HUES64 (cell line): ENCODE results near the gene ANKS6.

Source experiments
- H3K27ac ChIP-seq: 2 replicates; pipeline ENCODE4 v1.7.0; 2013; ENCODE audit warnings: low read depth, low read length, inconsistent platforms
- H3K27me3 ChIP-seq: 2 replicates; pipeline ENCODE4 v1.6.1; 2013; ENCODE audit warnings: mild to moderate bottlenecking, low read length; ENCODE audit not compliant: insufficient read depth
- H3K36me3 ChIP-seq: 2 replicates; pipeline ENCODE4 v1.6.1; 2013; ENCODE audit warnings: mild to moderate bottlenecking, low read length; ENCODE audit not compliant: insufficient read depth
- H3K4me1 ChIP-seq: 2 replicates; pipeline ENCODE4 v1.6.1; 2013; ENCODE audit warnings: mild to moderate bottlenecking, low read length, moderate library complexity; ENCODE audit not compliant: insufficient read depth
- H3K4me3 ChIP-seq: 2 replicates; pipeline ENCODE4 v1.5.1; 2013; ENCODE audit warnings: mild to moderate bottlenecking, low read length, moderate library complexity
- H3K9ac ChIP-seq: 2 replicates; pipeline ENCODE4 v1.6.1; 2013; ENCODE audit warnings: mild to moderate bottlenecking, low read depth, low read length
- H3K9me3 ChIP-seq: 2 replicates; pipeline ENCODE4 v1.6.1; 2013; ENCODE audit warnings: low read depth, low read length; ENCODE audit not compliant: insufficient read depth
- WGBS: fragments of 150-250, 120-280 bp; methylation state at CpG from one replicate; pipeline ENCODE4 v1.1.7; 2013; ENCODE audit warnings: missing lambda C conversion rate; 5-methylcytosine and 5-hydroxymethylcytosine counted together

ANKS6 gene

GRCh38 chr9:98708933-98709911 lies 87.1 kb downstream of the ANKS6 start, which contains the start of gene GABBR2:
Gene GABBR2 (minus strand): TSS chr9:98708935. CDS start chr9:98708737, 198 bp downstream.
- no peak within 1 kb of the TSS; the same call in 1 of the 2 replicates for H3K9ac ChIP-seq
- peaks cover 88% of the 10 kb centered on the region for H3K27me3 ChIP-seq
- 2% methylated on average over 111 of the region's 111 CpGs for WGBS
- peak within 1 kb of the TSS; percentile 50 for H3K4me3 ChIP-seq
- H3K4me1 ChIP-seq, result no peaks in the 10 kb centered on the region
- H3K36me3 ChIP-seq, result no peaks in the 10 kb centered on the region
- no peaks in the 10 kb centered on the region for H3K9me3 ChIP-seq
- H3K27ac ChIP-seq, result no peak within 1 kb of the TSS

- Histone ChIP-seq H3K4me1 (no peaks in the 10 kb centered on the region), H3K9me3 (no peaks in the 10 kb centered on the region), H3K27ac (no peak overlapping the region), H3K36me3 (no peaks in the 10 kb centered on the region), H3K27me3 (peaks cover 90% of the 10 kb centered on the region), H3K9ac (no peak overlapping the region; the same call in 1 of the 2 replicates), H3K4me3 (peak overlapping the region; percentile 50)
- 2% methylated on average over 89 of the region's 89 CpGs for WGBS
These were observed 88.0 kb downstream of the ANKS6 start for GRCh38 chr9:98708103-98708932.

- Histone ChIP-seq H3K36me3 (no peaks in the 10 kb centered on the region), H3K27me3 (peaks cover 87% of the 10 kb centered on the region), H3K9ac (no peak overlapping the region), H3K9me3 (no peaks in the 10 kb centered on the region), H3K4me1 (no peaks in the 10 kb centered on the region), H3K4me3 (peak overlapping the region; percentile 43), H3K27ac (no peak overlapping the region)
- 2% methylated on average over 79 of the region's 79 CpGs for WGBS
These were observed 88.9 kb downstream of the ANKS6 start for GRCh38 chr9:98707166-98708102.

- 18% methylated on average over 15 of the region's 15 CpGs for WGBS
- Histone ChIP-seq H3K9ac (no peak overlapping the region), H3K27me3 (peaks cover 79% of the 10 kb centered on the region), H3K4me1 (no peaks in the 10 kb centered on the region), H3K9me3 (no peaks in the 10 kb centered on the region), H3K27ac (no peak overlapping the region), H3K36me3 (no peaks in the 10 kb centered on the region), H3K4me3 (peak overlapping the region; percentile 43)
These were observed 89.6 kb downstream of the ANKS6 start for GRCh38 chr9:98706651-98707165.

- no peak overlapping the region for H3K9ac ChIP-seq
- H3K27me3 ChIP-seq, result peaks cover 42% of the 10 kb centered on the region
- H3K4me1 ChIP-seq, result no peaks in the 10 kb centered on the region
- no peaks in the 10 kb centered on the region for H3K36me3 ChIP-seq
- WGBS, result 87% methylated on average over 2 of the region's 2 CpGs
- H3K4me3 ChIP-seq, result no peak overlapping the region
- no peak overlapping the region for H3K27ac ChIP-seq
- no peaks in the 10 kb centered on the region for H3K9me3 ChIP-seq
These were observed 93.4 kb downstream of the ANKS6 start for GRCh38 chr9:98702835-98703380.

- Histone ChIP-seq H3K27me3 (peaks cover 37% of the 10 kb centered on the region), H3K4me3 (no peak overlapping the region), H3K9me3 (no peaks in the 10 kb centered on the region), H3K9ac (no peak overlapping the region), H3K4me1 (no peaks in the 10 kb centered on the region), H3K36me3 (no peaks in the 10 kb centered on the region), H3K27ac (no peak overlapping the region)
- WGBS, result 91% methylated on average over 8 of the region's 8 CpGs
These were observed 94.0 kb downstream of the ANKS6 start for GRCh38 chr9:98702340-98702739.

- H3K36me3 ChIP-seq, result no peaks in the 10 kb centered on the region
- H3K9me3 ChIP-seq, result no peaks in the 10 kb centered on the region
- no peak overlapping the region for H3K27ac ChIP-seq
- H3K9ac ChIP-seq, result no peak overlapping the region
- peaks cover 29% of the 10 kb centered on the region for H3K27me3 ChIP-seq
- H3K4me1 ChIP-seq, result no peaks in the 10 kb centered on the region
- 90% methylated on average over 7 of the region's 7 CpGs for WGBS
- H3K4me3 ChIP-seq, result no peak overlapping the region
These were observed 94.8 kb downstream of the ANKS6 start for GRCh38 chr9:98701576-98701975.

- no peak overlapping the region for H3K27ac ChIP-seq
- H3K9ac ChIP-seq, result no peak overlapping the region
- no peaks in the 10 kb centered on the region for H3K36me3 ChIP-seq
- H3K4me1 ChIP-seq, result no peaks in the 10 kb centered on the region
- H3K9me3 ChIP-seq, result no peaks in the 10 kb centered on the region
- 83% methylated on average over 4 of the region's 4 CpGs for WGBS
- H3K27me3 ChIP-seq, result peaks cover 21% of the 10 kb centered on the region
- no peak overlapping the region for H3K4me3 ChIP-seq
These were observed 95.6 kb downstream of the ANKS6 start for GRCh38 chr9:98700801-98701200.

- H3K36me3 ChIP-seq, result no peaks in the 10 kb centered on the region
- WGBS, result 95% methylated on average over 6 of the region's 6 CpGs
These were observed 97.5 kb downstream of the ANKS6 start for GRCh38 chr9:98698856-98699255.

GRCh38 chr9:98694943-98695342 lies 101.4 kb downstream of the ANKS6 start:
- WGBS, result 88% methylated on average over 2 of the region's 2 CpGs
- Histone ChIP-seq H3K27ac (no peak overlapping the region), H3K9ac (no peak overlapping the region)

More at GRCh38 chr9:98698856-98699255, 97.5 kb downstream of the ANKS6 start:
- Histone ChIP-seq H3K27me3 (peaks cover 4% of the 10 kb centered on the region; the same call in 1 of the 2 replicates), H3K4me1 (no peaks in the 10 kb centered on the region), H3K9ac (no peak overlapping the region), H3K4me3 (no peak overlapping the region), H3K9me3 (no peaks in the 10 kb centered on the region), H3K27ac (no peak overlapping the region)

More at GRCh38 chr9:98694943-98695342, 101.4 kb downstream of the ANKS6 start:
- Histone ChIP-seq H3K4me3 (no peak overlapping the region), H3K36me3 (no peaks in the 10 kb centered on the region), H3K9me3 (no peaks in the 10 kb centered on the region), H3K4me1 (no peaks in the 10 kb centered on the region), H3K27me3 (no peaks in the 10 kb centered on the region; the same call in 1 of the 2 replicates)
